Activated T-helper 2 cell treated with anti-CD3 and anti-CD28 coated beads, Interferon-gamma antibody, Interleukin-2, Interleukin-4, amounts not matched to agents 10 μg/mL and 5 μg/mL and 100 μg/mL, durations not matched to agents 14 hours and 24 hours and 36 hours (primary cell): ENCODE data around the gene CIITA. TPM values are rescaled to one million over a fixed set of nuclear protein-coding genes. Genes with fewer than 3 reads are reported as not detected.
A peak's percentile ranks its signal among the peaks of the same experiment; 100 is the strongest.
"Not testable (repeated sequence)": the region's sequence is repeated elsewhere in the genome, so short reads cannot be mapped to it uniquely, and the experiment has no call there.

ENCODE experiments used
- DNase-seq: peaks from one replicate; pipeline ENCODE4 v3.0.0; 2021; ENCODE audit warnings: low spot score
- H3K27ac Mint-ChIP-seq: one replicate; pipeline ENCODE4 v1.8.0; 2021; ENCODE audit warnings: mixed read lengths
- H3K27me3 Mint-ChIP-seq: one replicate; pipeline ENCODE4 v1.8.0; 2021; ENCODE audit warnings: low read depth, mixed read lengths
- H3K36me3 Mint-ChIP-seq: one replicate; pipeline ENCODE4 v1.8.0; 2021; ENCODE audit warnings: low read depth, mixed read lengths
- H3K4me1 Mint-ChIP-seq: one replicate; pipeline ENCODE4 v1.8.0; 2021; ENCODE audit warnings: low read depth, mixed read lengths
- H3K4me3 Mint-ChIP-seq: one replicate; pipeline ENCODE4 v1.8.0; 2021; ENCODE audit warnings: low read depth, mild to moderate bottlenecking, moderate library complexity, mixed read lengths
- H3K9me3 Mint-ChIP-seq: one replicate; pipeline ENCODE4 v1.8.0; 2021; ENCODE audit warnings: mixed read lengths
- intact Hi-C: fragments of 100-400 bp; cut with micrococcal nuclease; formaldehyde crosslinking; loops from one replicate; pipeline ENCODE4 v1.15.1; 2023
- total RNA-seq: library from RNA; stranded (reverse); gene quantifications from 2 replicates; pipeline ENCODE4 v1.2.3, GENCODE V29; 2022

CIITA gene
- total RNA-seq, result 8.6 and 9.3 TPM in 2 replicates

- intact Hi-C loops, result loop anchor here (1.0 to 10.0 kb wide), 6 partner anchors 8 to 708 kb away; partner anchors contain the start of genes LITAF and SOCS1
- peaks cover 75% of the 10 kb centered on the region for H3K4me1 Mint-ChIP-seq
- H3K27ac Mint-ChIP-seq, result peak within 1 kb of the TSS; percentile 75
- H3K36me3 Mint-ChIP-seq, result no peaks in the 10 kb centered on the region
- H3K27me3 Mint-ChIP-seq, result peaks cover 4% of the 10 kb centered on the region
- peak; percentile 60 for DNase-seq
- H3K9me3 Mint-ChIP-seq, result no peaks in the 10 kb centered on the region
- peak within 1 kb of the TSS; percentile 80 for H3K4me3 Mint-ChIP-seq
These were observed at the start of gene CIITA for GRCh38 chr16:10876799-10877341. TSS of gene CIITA (plus strand) at chr16:10877202. CDS start at chr16:10877331, 129 bp downstream.

GRCh38 chr16:10827691-10828341 is 49.2 kb upstream of the CIITA start:
- Mint-ChIP-seq H3K4me3 (no peak overlapping the region), H3K36me3 (no peaks in the 10 kb centered on the region), H3K4me1 (no peaks in the 10 kb centered on the region), H3K27ac (no peak overlapping the region), H3K27me3 (peaks cover 16% of the 10 kb centered on the region), H3K9me3 (no peaks in the 10 kb centered on the region)
- intact Hi-C loops, result no loop called here
- no peak for DNase-seq

- no peak overlapping the region for H3K27ac Mint-ChIP-seq
- H3K36me3 Mint-ChIP-seq, result no peaks in the 10 kb centered on the region
- H3K4me3 Mint-ChIP-seq, result no peak overlapping the region
- DNase-seq, result no peak
- intact Hi-C loops, result no loop called here
- no peaks in the 10 kb centered on the region for H3K9me3 Mint-ChIP-seq
- no peaks in the 10 kb centered on the region for H3K4me1 Mint-ChIP-seq
- peaks cover 16% of the 10 kb centered on the region for H3K27me3 Mint-ChIP-seq
These were observed 48.1 kb upstream of the CIITA start for GRCh38 chr16:10828851-10829366.

GRCh38 chr16:10829390-10830098 is 47.5 kb upstream of the CIITA start:
- H3K27ac Mint-ChIP-seq, intact Hi-C loops, H3K4me3 Mint-ChIP-seq, H3K9me3 Mint-ChIP-seq, DNase-seq, H3K36me3 Mint-ChIP-seq, H3K4me1 Mint-ChIP-seq: not testable (repeated sequence)
- H3K27me3 Mint-ChIP-seq, result peaks cover 18% of the 10 kb centered on the region

GRCh38 chr16:10830240-10830639 is 46.8 kb upstream of the CIITA start:
- H3K36me3 Mint-ChIP-seq, H3K9me3 Mint-ChIP-seq, H3K4me1 Mint-ChIP-seq, intact Hi-C loops, H3K27ac Mint-ChIP-seq, DNase-seq, H3K4me3 Mint-ChIP-seq: not testable (repeated sequence)
- peaks cover 18% of the 10 kb centered on the region for H3K27me3 Mint-ChIP-seq

GRCh38 chr16:10831894-10832886 is 44.8 kb upstream of the CIITA start:
- intact Hi-C loops, result no loop called here
- Mint-ChIP-seq H3K36me3 (no peaks in the 10 kb centered on the region), H3K9me3 (no peaks in the 10 kb centered on the region)

GRCh38 chr16:10833271-10833670 is 43.7 kb upstream of the CIITA start:
- intact Hi-C loops, result no loop called here
- H3K4me1 Mint-ChIP-seq, result no peaks in the 10 kb centered on the region
- no peak for DNase-seq
- H3K4me3 Mint-ChIP-seq, result no peak overlapping the region
- H3K36me3 Mint-ChIP-seq, result no peaks in the 10 kb centered on the region
- no peak overlapping the region for H3K27ac Mint-ChIP-seq
- no peaks in the 10 kb centered on the region for H3K9me3 Mint-ChIP-seq
- H3K27me3 Mint-ChIP-seq, result peaks cover 20% of the 10 kb centered on the region

More at GRCh38 chr16:10831894-10832886, 44.8 kb upstream of the CIITA start:
- no peaks in the 10 kb centered on the region for H3K4me1 Mint-ChIP-seq
- H3K27ac Mint-ChIP-seq, result no peak overlapping the region
- peaks cover 18% of the 10 kb centered on the region for H3K27me3 Mint-ChIP-seq
- H3K4me3 Mint-ChIP-seq, result no peak overlapping the region
- DNase-seq, result no peak

- Mint-ChIP-seq H3K9me3 (no peaks in the 10 kb centered on the region), H3K4me1 (no peaks in the 10 kb centered on the region), H3K27ac (no peak overlapping the region), H3K36me3 (no peaks in the 10 kb centered on the region), H3K27me3 (peaks cover 22% of the 10 kb centered on the region), H3K4me3 (no peak overlapping the region)
- intact Hi-C loops, result no loop called here
- no peak for DNase-seq
These were observed 42.9 kb upstream of the CIITA start for GRCh38 chr16:10834130-10834529.

GRCh38 chr16:10834766-10835165 is 42.2 kb upstream of the CIITA start:
- H3K4me1 Mint-ChIP-seq, result no peaks in the 10 kb centered on the region
- DNase-seq, result no peak
- H3K4me3 Mint-ChIP-seq, result no peak overlapping the region
- no peaks in the 10 kb centered on the region for H3K36me3 Mint-ChIP-seq
- H3K27ac Mint-ChIP-seq, result no peak overlapping the region
- intact Hi-C loops, result no loop called here
- H3K27me3 Mint-ChIP-seq, result peaks cover 18% of the 10 kb centered on the region
- H3K9me3 Mint-ChIP-seq, result no peaks in the 10 kb centered on the region

GRCh38 chr16:10835281-10835931 is 41.6 kb upstream of the CIITA start:
- no peaks in the 10 kb centered on the region for H3K4me1 Mint-ChIP-seq
- no peak overlapping the region for H3K27ac Mint-ChIP-seq
- peaks cover 12% of the 10 kb centered on the region for H3K27me3 Mint-ChIP-seq
- no peaks in the 10 kb centered on the region for H3K36me3 Mint-ChIP-seq
- no peaks in the 10 kb centered on the region for H3K9me3 Mint-ChIP-seq
- no peak overlapping the region for H3K4me3 Mint-ChIP-seq
- no peak for DNase-seq
- intact Hi-C loops, result no loop called here

GRCh38 chr16:10836174-10836853 is 40.7 kb upstream of the CIITA start:
- DNase-seq, result no peak
- no peak overlapping the region for H3K27ac Mint-ChIP-seq
- intact Hi-C loops, result no loop called here

More at GRCh38 chr16:10836174-10836853, 40.7 kb upstream of the CIITA start:
- no peaks in the 10 kb centered on the region for H3K9me3 Mint-ChIP-seq
- H3K4me1 Mint-ChIP-seq, result no peaks in the 10 kb centered on the region
- H3K4me3 Mint-ChIP-seq, result no peak overlapping the region
- no peaks in the 10 kb centered on the region for H3K36me3 Mint-ChIP-seq
- peaks cover 20% of the 10 kb centered on the region for H3K27me3 Mint-ChIP-seq
